GM12874 (cell line): ENCODE measurements around the gene CBR4.

Experiments
- CTCF ChIP-seq: IDR thresholded peaks from 2 replicates; pipeline ENCODE4 v1.5.1; 2011; ENCODE audit warnings: low read depth, mild to moderate bottlenecking, control low read depth, low read length, moderate library complexity; ENCODE audit not compliant: insufficient read depth

Gene CBR4

GRCh38 chr4:169040559-169041261, 30.7 kb upstream of the CBR4 start:
- TF ChIP-seq CTCF, result no peak

- no peak for TF ChIP-seq CTCF
Observed at GRCh38 chr4:169039251-169039954, 29.3 kb upstream of the CBR4 start.

GRCh38 chr4:169037506-169037905, 27.5 kb upstream of the CBR4 start:
- no peak for TF ChIP-seq CTCF

- TF ChIP-seq CTCF, result no peak
Observed at GRCh38 chr4:169033660-169034059, 23.6 kb upstream of the CBR4 start.

- TF ChIP-seq CTCF, result no peak
Observed at GRCh38 chr4:169032883-169033645, 23.0 kb upstream of the CBR4 start.

- TF ChIP-seq CTCF, result no peak
Observed at GRCh38 chr4:169032194-169032593, 22.1 kb upstream of the CBR4 start.

- no peak for TF ChIP-seq CTCF
Observed at GRCh38 chr4:169031392-169031791, 21.3 kb upstream of the CBR4 start.
